Testis (tissue), 2 donors: ENCODE results near the gene GPATCH1.

Experiments
- CTCF ChIP-seq, 3 experiments: fragments of 450-650 bp in 2 of 3; fragments of 200-600 bp in 1 of 3; sonication (generic) in 1 of 3; IDR thresholded peaks; one replicate each; pipeline ENCODE4 v1.5.1; 2016 to 2019; ENCODE audit warnings: antibody characterized with exemption in 3 of 3, mild to moderate bottlenecking in 2 of 3, moderate library complexity in 1 of 3
- POLR2A ChIP-seq: fragments of 450-650 bp; IDR thresholded peaks from one replicate; pipeline ENCODE4 v1.6.1; 2017; ENCODE audit warnings: antibody characterized with exemption, mild to moderate bottlenecking, moderate library complexity

GRCh38 chr19:33062902-33063301, 18.1 kb upstream of the GPATCH1 start:
- TF ChIP-seq CTCF (IDR thresholded peaks at IDR 0.05) (no peak), POLR2A (no peak)
